Activated CD8-positive, alpha-beta memory T cell treated with anti-CD3 and anti-CD28 coated beads, Interleukin-2, amount 50 U/mL, for 4 hours (primary cell): ENCODE results near the gene SLCO1B1.
"Not testable (repeated sequence)": the region's sequence is repeated elsewhere in the genome, so short reads cannot be mapped to it uniquely, and the experiment has no call there.

Source experiments
- DNase-seq: peaks from one replicate; pipeline ENCODE4 v3.0.0-alpha.2; 2020

The SLCO1B1 gene, protein sequence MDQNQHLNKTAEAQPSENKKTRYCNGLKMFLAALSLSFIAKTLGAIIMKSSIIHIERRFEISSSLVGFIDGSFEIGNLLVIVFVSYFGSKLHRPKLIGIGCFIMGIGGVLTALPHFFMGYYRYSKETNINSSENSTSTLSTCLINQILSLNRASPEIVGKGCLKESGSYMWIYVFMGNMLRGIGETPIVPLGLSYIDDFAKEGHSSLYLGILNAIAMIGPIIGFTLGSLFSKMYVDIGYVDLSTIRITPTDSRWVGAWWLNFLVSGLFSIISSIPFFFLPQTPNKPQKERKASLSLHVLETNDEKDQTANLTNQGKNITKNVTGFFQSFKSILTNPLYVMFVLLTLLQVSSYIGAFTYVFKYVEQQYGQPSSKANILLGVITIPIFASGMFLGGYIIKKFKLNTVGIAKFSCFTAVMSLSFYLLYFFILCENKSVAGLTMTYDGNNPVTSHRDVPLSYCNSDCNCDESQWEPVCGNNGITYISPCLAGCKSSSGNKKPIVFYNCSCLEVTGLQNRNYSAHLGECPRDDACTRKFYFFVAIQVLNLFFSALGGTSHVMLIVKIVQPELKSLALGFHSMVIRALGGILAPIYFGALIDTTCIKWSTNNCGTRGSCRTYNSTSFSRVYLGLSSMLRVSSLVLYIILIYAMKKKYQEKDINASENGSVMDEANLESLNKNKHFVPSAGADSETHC

DNA sequence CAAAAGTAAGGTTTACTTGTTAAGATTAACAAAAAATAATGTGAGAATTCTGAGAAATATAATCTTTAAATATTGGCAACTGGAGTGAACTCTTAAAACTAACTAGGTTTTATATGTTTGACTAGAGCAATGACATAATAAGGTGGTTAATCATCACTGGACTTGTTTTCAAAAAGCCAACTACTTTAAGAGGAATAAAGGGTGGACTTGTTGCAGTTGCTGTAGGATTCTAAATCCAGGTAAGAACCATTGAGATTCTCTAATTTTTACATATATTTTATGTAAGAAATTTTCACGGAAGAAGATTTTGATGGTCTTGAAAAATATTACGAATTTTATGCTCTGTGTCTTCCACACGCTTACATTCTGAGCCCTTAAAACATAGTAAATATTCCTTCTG, at the start of gene SLCO1B1:
Gene SLCO1B1, plus strand, starts transcription at position 197 of the 400 bp plus-strand sequence. CDS start 10,381 bp downstream, outside the sequence.
- no peak for DNase-seq

DNA sequence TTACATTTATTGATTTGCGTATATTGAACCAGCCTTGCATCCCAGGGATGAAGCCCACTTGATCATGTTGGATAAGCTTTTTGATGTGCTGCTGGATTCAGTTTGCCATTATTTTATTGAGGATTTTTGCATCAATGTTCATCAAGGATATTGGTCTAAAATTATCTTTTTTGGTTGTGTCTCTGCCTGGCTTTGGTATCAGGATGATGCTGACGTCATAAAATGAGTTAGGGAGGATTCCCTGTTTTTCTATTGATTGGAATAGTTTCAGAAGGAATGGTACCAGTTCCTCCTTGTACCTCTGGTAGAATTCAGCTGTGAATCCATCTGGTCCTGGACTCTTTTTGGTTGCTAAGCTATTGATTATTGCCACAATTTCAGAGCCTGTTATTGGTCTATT, 46.2 kb upstream of the SLCO1B1 start:
- DNase-seq: not testable (repeated sequence)

DNA sequence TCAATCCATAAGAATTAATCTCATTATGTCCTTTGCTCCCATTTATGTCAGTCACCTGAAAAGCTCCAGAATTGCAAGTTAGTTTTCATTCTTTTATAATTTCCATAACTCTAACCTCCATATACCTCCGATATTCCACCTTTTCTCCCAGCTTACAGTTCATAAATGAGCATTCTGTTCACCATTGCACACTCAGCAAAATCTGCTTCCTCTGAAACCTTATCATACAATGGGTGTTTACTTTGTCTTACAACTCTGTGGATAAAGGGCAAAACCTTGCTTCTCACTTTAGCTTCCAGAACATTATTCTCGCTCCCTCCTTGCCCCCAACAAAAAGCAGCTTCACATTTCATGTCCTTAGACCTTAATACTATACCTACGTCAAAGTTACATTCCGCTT, 19.3 kb upstream of the SLCO1B1 start:
- DNase-seq: no peak

DNA sequence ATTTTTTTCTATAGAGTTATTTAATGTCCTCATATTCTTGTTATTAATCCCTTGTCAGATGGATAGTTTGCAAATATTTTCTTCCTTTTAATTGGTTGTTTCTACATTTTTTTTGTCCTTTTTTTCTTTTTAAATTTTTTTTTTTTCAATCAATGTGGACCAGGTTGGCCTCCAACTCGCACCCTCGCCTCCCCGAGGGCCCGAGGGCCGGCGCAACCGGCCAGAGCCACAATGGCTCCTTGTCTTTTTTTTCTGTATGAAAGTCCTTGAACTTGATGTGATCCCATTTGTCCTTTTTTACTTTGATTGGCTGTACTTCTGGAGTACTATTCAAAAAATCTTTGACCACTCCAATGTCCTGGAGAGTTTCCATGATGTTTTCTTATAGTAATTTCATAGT, 17.7 kb upstream of the SLCO1B1 start:
- no peak for DNase-seq

DNA sequence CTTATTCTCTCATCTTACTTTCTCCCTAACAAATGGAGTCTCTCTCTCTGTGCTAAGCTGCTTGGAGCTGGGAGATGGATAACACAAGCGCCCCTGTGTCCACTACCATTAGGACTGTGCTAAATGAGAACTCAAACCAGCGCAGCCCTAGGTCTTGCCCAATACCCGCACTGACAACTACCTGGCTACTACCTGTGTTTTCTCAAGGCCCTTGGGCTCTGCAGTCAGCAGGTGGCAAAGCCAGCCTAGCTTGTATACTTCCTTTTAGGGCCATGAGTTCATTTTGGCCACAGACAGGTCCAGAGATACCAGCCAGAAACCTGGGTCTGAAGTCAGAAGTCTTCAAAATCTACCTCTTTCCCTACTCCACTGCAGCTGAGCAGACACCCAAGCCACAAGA, 13.0 kb upstream of the SLCO1B1 start:
- no peak for DNase-seq

DNA sequence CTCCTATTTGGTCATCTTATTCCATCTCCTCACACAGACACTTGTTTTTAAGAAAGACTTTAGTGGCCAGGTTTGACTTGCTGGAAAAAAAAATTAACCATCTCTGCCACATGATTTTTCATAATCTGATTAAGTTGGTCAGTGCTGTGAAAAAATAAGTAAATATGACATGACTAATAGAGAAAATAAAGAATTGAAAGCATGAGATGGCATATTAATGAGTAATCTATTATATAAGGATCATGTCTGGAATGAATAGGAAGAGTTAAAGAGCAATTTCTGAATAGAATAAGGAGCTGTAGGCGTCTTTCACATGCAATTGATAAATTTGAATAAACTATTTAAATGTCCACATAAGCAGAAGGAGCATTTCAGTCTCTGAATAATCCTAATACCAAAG, 12.2 kb upstream of the SLCO1B1 start:
- no peak for DNase-seq

DNA sequence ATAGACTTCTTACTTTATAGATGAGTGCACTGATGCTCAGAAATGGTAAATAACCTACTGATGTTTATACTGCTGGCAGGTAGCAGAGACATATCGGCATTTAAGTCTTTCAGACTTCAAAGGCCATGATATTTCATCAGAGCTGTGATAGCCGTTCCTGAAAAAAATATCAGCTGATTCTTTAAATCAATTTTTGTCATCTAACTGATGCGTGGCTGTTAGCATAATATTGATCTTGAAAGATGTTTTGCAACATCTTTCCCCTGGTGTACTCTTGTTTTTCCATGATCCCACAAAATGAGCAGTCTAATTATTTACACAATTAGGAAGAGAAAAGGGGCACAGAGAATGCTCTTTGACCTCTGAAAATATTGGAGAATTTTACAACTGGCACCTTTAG, 1.6 kb upstream of the SLCO1B1 start:
- no peak for DNase-seq

DNA sequence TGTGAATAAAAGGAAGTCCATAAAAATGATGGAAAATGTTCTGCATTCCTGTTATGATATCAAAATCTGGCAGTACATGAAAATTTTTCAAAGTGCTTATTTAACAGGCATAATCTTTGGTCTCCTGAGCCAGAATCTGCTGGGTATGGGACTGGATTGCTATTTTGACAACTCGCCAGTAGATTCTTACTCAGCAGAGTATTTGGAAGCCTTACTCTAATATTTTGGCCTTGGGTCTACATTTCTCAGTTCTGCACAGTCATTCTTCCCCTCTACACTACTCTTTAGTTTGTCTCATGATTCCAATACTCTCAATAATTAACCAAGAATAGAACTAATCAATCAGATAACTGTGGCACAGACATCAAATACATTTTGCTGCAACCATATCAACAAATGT, 1.1 kb upstream of the SLCO1B1 start:
- DNase-seq: no peak

DNA sequence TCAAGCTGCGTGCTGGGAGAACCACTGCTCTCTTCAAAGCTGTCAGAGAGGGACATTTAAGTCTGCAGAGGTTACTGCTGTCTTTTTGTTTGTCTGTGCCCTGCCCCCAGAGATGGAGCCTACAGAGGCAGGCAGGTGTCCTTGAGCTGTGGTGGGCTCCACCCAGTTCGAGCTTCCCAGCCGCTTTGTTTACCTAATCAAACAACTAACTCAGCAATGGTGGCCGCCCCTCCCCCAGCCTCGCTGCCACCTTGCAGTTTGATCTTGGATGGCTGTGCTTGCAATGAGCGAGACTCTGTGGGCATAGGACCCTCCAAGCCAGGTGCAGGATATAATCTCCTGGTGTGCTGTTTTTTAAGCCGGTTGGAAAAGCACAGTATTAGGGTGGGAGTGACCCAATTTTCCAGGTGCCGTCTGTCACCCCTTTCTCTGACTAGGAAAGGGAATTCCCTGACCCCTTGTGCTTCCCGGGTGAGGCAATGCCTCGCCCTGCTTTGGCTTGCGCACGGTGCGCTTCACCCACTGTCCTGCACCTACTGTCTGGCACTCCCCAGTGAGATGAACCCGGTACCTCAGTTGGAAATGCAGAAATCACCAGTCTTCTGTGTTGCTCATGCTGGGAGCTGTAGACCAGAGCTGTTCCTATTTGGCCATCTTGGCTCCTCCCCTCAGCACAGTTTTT, 6.5 kb downstream of the SLCO1B1 start:
- DNase-seq: not testable (repeated sequence)

DNA sequence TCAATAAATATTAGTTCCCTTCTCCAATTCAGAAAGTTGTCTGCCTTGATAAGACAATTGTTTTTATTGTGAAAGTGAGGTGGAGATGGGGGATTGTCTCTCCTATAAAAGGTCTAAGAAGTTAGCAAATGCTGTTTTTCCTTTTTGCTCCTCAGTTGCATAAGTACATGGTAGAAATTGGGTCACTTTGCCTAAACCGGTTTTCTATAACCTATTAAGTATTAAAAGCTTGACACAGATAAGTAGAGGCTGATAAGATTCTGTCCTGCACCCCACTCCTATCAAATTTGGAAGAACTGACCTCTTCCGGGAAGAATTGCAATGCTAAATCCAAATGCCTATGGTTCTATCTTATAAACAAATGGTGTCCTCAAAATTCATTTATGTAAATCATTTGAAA, 7.0 kb downstream of the SLCO1B1 start:
- no peak for DNase-seq

DNA sequence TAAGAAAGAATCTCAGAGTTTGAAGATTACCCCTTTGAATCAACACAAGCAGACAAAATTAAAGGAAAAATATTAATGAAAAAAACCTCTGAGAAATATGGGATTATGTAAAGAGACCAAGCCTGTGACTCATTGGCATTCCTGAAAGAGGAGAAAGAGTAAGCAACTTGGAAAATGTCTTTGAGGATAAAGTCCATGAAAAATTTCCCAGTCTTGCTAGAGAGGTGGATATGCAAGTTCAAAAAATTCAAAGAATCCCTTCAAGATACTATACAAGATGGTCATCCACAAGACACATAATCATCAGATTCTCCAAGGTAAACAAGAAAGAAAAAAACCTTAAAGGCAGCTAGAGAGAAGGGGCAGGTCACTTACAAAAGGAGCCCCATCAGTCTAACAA, 13.3 kb downstream of the SLCO1B1 start:
- DNase-seq: no peak

DNA sequence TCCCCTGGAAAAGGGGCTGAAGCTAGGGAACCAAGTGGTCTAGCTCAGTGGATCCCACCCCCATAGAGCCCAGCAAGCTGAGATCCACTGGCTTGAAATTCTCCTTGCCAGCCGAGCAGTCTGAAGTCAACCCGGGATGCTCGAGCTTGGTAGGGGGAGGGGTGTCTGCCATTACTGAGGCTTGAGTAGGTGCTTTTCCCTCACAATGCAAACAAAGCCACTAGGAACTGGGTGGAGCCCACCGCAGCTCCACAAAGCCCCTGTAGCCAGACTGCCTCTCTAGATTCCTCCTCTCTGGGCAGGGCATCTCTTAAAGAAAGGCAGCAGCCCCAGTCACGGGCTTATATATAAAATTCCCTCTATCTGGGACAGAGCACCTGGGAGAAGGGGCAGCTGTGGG, 18.9 kb downstream of the SLCO1B1 start:
- not testable (repeated sequence) for DNase-seq

DNA sequence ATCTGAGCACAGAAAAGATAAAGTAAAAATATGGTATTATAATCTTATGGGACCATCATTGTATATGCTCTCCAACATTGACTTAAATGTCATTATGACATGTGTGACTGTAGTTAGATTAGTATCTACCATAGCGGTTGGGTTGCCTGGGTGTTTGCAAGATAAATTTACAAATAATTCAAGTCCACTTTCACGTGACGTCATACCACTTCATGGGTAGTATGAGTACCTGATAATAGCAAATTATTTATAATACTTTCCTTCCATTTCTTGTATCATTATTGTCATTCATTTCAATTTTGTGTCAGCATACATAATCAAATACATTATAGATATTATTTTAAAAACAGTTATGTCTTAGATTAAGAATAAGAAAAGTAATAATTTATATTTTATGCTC, 20.2 kb downstream of the SLCO1B1 start:
- DNase-seq: no peak

DNA sequence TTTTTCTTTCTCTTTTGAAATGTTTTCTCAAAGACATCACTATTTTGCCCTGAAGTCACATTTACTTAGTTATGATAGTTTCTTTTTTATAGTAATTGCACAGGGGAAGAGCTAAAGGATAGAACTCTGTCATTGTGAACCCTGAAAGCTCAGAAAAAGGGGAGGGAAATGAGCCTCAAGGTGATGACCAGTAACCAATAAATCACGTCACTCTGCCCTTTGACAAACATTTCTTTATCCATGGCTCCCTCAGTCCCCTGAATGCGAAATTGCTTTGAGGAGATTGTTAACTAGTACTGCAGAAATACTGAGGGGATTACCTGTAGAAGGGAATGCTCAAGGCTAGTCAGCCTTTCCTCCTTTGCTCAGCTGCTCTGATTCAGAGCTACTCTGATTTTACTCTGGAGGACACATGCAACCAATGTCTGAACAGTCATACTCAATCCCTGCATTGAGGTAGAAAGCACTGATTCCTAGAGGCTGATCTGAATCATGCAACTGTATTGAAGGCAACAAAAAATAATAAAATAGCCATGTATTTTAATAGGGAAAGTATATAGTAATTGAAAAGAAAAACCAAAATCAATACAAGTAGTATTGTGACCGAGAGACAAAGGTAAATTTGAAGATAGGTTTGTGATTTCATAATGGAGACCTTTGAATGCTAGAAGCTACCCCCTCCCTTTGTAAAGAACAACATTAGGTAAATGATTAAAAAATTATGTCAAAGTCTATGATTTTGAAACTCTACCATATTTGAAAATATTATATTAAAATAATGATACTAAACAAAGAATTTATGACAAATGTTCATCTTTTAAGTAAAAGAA, 24.7 kb downstream of the SLCO1B1 start:
- no peak for DNase-seq

DNA sequence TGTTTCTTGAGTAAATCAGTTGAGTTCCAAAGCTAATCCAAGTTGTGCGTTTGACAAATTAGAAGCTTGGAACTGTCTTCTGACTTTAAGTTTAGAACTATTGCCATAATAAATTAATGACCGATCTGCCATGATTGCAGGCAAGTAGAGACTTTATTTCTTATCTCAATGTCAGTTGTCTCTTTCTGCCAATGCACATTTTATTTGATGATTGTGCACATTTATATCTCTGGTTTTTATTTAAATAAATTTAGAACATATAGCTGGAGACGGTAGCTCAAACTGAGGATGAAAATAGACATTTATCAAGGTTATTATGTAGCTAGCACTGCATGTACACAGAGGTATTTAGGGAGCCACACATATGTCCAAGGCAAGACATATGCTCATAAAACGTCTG, 34.1 kb downstream of the SLCO1B1 start:
- DNase-seq: no peak

DNA sequence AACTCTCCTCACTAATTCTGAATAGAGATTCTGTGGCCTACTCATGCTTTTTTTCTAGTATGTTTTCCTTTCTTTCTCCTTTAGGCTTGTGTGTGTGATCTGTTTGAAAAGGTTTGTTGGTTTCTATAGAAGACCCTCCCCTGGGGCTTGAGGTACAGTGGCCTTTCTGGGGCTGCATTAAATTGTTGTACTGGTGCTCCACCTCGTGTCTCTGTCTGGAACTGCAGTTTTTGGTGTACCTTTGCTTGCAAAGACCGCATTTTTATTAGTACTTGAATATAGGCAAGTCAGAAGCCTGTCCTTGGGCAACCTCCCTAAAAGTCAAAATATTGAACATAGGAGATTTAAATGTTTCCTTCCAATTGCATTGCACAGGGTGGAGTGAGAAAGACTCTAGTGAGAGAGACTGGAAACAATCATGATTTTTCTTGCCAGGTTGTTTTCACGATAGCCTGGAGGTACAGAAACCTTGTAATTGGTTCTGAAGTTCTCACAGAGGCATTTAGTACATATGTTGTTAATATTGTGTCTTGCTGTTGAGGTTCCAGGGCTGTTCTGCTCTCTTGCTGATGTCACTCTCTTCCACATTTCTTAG, 39.0 kb downstream of the SLCO1B1 start:
- peak; percentile 16 for DNase-seq

DNA sequence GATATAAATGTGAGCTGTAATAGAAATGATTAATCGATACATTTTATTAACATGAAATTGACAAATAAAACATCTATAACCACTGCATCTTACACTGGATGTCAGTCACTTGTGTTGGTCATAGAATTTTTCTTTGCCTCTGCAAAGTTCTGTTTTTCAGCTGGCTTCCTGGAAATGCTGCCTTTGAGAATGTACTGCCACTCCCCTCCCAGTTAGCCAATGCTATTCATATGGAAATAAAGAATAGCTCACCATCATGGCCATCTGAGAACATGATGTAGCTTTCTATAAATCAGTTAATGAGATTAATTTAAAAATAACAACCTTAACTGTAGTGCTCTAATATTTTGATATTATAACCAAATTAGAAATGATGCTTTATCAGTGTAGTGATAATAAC, 41.1 kb downstream of the SLCO1B1 start:
- no peak for DNase-seq

DNA sequence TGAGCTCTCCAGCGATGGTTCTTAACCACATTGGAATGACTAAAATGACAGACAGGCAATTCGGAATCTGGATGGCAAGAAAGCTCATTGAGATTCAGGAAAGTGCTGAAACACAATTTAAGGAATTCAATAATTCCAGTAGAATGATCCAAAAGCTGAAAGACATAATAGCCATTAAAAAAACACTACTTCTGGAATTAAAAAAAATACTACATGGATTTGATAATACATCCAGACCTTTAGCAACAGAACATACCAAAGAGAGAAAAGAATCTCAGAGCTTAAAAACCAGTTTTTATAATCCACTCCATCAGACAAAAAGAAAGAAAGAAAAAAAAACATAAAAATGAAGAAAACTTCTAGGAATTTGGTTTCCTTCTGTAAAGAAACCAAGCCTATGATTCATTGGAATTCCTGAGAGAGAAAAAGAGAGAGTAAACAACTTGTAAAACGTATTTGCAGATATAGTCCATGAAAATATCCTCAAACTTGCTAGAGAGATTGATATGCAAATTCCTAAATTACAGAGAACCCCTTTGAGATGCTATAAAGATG, 52.8 kb downstream of the SLCO1B1 start:
- DNase-seq: no peak

DNA sequence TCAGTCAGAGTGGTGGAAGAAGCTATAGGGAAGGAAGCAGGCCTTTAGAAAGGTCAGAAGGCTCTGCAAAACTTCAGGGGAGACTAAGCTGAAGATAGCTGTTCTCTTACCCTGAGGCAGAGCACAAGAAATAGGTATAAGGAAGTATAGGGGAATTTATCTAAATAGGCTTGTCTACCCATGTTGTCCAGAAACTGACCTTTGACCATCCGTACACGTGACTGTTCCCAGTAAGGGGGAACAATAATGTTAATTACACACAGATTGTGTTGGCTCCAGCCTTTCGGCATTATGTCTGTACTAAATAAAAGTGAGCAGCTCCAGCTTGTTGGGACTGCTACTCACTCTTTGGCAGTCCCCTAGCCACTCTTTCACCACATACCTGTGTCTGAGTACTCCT, 59.0 kb downstream of the SLCO1B1 start:
- DNase-seq: no peak

DNA sequence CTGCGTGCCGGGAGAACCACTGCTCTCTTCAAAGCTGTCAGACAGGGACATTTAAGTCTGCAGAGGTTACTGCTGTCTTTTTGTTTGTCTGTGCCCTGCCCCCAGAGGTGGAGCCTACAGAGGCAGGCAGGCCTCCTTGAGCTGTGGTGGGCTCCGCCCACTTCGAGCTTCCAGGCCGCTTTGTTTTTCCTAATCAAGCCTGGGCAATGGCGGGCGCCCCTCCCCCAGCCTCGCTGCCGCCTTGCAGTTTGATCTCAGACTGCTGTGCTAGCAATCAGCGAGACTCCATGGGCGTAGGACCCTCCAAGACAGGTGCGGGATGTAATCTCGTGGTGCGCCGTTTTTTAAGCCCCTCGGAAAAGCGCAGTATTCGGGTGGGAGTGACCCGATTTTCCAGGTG, 83.4 kb downstream of the SLCO1B1 start:
- not testable (repeated sequence) for DNase-seq

DNA sequence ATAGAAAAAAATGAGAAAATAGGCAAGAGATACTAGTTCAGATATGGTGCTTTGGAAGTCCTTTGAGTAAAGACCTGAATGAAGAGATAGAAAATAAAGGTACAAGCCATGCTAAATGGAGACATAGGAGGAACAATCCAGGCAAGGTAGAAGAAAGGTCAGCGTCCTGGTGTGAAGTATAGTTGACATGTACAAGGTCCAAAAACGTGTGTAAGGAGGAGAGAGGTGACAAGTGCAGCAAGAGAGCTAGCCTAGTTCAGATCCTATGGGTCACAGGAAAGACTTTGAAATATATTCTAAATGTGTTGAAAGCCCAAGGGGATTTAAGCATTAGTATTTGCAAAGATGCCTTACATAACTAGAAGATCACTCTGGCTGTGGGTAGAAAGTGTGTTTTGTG, 88.2 kb downstream of the SLCO1B1 start:
- no peak for DNase-seq

DNA sequence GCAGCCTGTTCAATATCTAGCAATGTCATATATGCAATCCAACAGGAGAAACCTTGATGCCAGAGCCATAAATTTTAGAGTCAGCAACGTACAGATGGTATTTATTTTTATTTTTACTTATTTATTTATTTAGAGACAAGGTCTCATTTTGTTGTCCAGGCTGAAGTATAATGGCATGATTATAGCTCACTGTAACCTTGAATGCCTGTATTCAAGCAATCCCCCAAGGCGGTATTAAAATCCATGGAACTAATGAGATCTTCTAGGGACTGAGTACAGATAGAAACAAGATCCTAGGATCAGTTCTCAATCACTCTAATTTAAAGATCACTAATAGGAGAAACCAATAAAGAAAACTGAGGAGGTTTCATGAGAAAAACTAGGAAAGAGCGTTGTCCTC, 89.3 kb downstream of the SLCO1B1 start:
- DNase-seq: no peak
